ENCODE results near the gene CASKIN2.
"Not testable (repeated sequence)": the region's sequence is repeated elsewhere in the genome, so short reads cannot be mapped to it uniquely, and the experiment has no call there.

Gene CASKIN2

DNA sequence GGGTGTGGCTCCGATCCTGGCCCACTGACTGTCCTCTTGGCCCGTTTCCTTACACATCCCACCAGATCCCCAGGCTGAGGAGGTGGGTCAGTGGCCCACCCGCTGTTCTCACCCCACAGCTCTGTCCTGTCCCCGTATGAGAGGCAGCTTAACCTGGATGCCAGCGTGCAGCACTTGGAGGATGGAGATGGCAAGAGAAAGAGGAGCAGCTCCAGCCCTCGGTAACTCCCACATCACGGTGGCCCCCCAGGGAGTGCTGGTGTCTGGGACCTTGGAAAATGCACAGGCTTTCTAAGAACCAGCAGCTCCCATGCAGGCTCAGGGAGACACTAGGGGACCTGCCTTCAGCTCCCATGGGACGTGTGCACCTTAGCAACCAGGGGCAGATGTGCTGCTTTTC, 6.0 kb upstream of the CASKIN2 start:
- no peak for DNase-seq (ENCODE audit: low spot score)

DNA sequence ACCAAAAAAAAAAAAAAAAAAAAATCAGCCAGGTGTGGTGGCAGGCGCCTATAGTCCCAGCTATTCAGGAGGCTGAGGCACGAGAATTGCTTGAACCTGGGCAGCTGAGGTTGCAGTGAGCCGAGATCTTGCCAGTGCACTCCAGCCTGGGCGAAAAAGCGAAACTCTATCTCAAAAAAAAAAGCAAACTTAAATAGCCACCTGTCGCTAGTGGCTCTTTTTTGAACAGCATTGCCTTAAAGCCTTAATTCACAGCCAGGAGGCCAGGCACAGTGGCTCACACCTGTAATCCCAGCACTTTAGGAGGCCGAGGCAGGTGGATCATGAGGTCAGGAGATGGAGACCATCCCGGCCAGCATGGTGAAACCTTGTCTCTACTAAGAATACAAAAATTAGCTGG, 5.1 kb upstream of the CASKIN2 start:
- DNase-seq (ENCODE audit: low spot score): not testable (repeated sequence)

DNA sequence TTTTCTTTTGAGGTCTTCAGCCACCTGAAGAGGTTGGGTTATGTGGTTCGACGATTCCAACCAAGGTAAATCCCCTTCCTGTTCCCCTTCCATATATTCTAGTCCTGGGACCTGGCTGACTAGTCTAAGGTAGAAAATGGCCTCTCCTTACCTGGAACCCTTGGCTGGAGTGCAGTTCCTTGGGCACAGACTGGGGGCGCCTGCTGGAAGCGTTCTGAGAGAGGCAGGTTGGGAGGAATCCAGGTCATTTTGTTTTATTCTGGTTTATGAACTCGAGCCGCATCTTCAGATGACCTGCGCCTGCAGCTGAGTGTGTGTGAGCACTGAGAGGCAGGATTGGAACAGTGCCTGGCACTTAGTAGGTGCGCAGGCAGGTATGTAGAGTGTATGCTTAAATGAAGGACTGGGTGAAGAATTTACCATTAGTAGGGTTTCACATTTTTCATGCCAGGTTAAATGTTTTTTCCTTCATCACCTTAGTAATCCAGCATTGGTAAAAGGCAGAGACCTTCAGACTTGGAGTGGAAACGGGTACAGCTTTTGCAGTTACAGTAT, 3.7 kb upstream of the CASKIN2 start:
- DNase-seq (ENCODE audit: low spot score): no peak

GRCh38 chr17:75518201-75518600, 2.9 kb upstream of the CASKIN2 start:
- no peak for DNase-seq (ENCODE audit: low spot score)

DNA sequence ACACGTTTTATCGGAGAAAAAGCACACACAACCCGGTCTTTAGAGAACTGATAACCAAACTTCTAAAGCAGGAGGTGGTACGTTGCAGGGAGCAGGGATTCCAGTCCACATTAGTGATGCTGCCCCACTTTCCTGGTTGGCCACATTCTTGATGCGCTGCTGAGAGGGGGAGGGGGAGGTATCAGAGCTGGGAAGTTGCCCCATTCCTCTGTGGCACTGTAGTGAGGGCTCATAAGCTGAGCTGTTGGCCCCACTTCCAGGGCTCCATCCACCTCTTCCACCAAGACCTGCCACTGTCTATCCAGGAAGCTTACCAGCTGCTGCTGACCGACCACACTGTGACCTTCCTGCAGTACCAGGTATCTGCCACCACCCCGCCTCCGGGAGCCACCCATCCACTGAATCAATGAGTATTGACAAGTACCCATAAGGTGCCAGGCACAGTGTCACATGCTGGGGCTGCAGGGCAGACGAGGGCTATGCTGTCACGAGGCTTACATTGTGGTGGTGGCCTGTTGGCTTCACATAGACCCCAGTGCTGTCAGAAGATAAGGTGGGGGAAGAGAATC, 2.0 kb upstream of the CASKIN2 start:
- DNase-seq (ENCODE audit: low spot score): no peak

GRCh38 chr17:75516619-75517296, 1.4 kb upstream of the CASKIN2 start:
- DNase-seq (ENCODE audit: low spot score): no peak

DNA sequence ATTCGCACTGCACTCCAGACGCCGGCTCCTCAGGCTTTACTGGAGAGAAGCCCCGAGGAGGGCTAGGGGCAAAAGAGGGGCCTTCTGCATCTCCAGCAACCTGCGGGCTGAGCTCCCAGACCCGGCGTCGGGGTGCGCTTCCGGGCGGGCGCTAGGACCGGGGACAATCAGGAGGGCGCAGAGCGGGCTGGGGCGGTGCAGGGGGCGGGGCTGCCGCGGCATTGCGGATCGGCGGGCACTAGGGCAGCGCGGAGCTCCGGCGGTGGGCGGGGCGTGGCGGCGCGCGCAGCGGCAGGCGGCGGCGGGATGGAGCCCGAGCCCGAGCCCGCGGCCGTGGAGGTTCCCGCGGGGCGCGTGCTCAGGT, 900 bp upstream of the CASKIN2 start, which contains the start of gene TSEN54:
TSS of gene TSEN54 (plus strand) at position 274 of the 364 bp plus-strand sequence. CDS start at position 307, 33 bp downstream.
- peak; percentile 89 for DNase-seq (ENCODE audit: low spot score)

GRCh38 chr17:75514919-75515495, 330 bp downstream of the CASKIN2 start:
- no peak for DNase-seq (ENCODE audit: low spot score)

DNA sequence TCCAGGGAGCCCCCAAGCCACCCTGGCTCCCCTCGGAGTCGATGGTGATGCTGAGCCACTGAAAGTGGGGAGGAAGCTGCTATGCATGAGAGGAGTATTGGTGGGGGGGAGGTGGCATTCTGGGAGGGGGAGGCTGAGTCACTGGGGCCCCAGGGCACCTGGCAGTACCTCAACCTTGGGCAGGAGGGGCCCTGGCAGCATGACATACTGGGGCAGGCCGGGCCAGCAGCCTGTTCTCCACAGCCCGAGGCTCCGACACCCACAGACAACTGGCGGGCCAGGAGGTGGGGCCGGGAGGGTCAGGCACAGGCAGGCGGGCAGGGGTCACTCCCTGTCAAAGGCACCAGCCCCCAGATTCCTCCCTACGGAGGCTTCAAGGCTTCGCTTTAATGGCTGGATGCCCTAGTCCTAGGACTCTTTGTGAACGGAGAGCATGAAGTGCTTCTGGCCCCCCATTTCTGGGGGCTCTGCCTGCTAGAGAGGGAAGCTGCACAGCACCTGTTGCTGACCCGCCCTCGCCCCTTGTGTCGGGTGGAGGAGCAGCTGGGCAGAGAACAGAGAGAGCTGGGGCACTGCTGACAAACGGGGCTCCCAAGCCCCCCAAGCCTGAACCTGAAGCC, 928 bp downstream of the CASKIN2 start:
- DNase-seq (ENCODE audit: low spot score): no peak

- DNase-seq (ENCODE audit: low spot score): no peak
Observed at GRCh38 chr17:75513641-75514000, 1.7 kb downstream of the CASKIN2 start.

DNA sequence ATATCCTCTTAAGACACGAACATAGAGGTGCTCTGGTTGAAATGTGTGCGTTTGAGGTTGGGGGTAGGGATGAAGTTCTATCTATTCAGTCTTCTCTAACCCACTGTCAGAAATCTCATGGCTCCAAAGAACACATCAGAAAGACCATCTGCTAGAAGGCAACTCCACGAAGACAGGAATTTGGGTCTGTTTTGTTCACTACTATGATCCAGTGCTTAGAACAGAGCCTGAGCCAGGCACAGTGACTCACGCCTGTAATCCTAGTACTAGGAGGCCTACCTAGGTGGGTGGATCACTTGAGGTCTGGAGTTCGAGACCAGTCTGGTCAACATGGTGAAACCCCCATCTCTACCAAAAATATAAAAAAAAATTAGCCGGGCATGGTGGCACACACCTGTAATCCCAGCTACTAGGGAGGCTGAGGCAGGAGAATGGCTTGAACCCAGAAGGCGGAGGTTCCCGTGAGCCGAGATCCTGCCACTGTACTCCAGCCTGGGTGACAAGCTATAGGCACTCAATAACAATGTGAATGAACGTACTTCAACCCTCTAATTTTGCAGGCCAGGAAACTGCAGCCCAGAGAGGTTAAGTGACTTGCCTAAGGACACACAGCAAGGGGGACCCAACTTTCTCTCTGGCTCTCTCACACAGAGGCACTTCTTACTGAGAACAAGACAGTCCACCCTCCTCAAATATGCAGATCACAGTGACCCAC, 2.3 kb downstream of the CASKIN2 start:
- DNase-seq (ENCODE audit: low spot score): no peak

DNA sequence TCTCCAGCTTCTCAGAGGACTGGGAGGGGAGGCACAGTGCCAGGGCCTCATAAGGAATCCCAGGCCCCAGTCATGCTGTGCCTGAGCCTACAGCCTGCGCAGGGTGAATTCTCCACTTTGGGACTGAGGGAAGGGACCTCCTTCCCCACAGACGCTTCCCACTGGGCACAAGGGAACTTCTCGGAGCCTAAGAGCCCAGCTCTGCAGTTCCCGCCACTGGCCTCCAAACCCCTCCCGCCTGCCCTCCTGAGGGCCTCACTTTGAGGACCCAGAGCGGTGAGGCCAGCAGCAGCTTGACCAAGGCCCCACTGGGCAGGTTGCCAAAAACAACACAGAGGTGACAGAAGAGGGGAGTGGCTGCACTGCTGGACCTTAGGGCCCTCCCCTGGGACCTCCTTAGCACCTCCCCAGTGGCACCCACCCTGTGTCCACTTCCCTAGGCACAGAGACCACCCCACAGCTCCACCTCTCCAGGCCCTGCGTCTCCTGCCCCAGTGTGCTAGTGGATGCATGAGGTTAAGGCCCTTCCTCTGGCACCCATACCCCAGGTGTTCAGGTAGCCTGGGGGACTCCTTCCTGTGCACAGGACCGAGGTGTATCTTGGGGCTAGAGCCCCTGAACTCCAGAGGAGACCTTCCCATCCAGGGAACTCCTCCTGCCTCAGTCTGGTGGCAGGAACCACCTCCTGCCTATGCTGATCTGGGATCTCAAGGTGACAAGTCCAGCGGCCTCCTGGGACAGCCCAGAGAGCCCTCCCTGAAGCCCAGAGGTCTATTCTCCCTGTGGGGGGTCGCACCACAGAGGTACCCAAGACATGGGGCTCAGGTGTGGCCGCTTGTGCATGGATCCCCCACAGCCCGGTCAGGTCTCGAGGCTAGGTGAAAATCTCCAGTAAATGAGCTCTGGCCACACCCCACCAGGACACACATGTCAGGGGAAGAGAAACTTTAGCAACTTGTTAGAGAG, 3.4 kb downstream of the CASKIN2 start:
- DNase-seq (ENCODE audit: low spot score): no peak

DNA sequence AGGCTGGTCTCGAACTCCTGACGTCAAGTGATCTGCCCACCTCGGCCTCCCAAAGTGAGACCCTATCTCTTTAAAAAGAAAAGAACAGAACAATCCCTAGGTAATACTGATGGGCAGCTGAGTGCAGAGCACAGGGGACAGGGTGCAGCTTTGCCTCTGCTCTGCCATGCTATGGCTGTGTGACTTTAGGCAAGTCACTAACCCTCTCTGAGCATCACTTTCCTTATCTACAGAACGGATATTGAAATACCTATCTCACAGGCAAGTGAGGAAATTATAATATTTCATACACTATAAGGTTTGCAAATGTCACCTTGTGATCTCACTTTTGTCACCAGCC, 4.1 kb downstream of the CASKIN2 start:
- DNase-seq (ENCODE audit: low spot score): no peak

GRCh38 chr17:75509528-75510258, 5.6 kb downstream of the CASKIN2 start:
- no peak for DNase-seq (ENCODE audit: low spot score)

DNA sequence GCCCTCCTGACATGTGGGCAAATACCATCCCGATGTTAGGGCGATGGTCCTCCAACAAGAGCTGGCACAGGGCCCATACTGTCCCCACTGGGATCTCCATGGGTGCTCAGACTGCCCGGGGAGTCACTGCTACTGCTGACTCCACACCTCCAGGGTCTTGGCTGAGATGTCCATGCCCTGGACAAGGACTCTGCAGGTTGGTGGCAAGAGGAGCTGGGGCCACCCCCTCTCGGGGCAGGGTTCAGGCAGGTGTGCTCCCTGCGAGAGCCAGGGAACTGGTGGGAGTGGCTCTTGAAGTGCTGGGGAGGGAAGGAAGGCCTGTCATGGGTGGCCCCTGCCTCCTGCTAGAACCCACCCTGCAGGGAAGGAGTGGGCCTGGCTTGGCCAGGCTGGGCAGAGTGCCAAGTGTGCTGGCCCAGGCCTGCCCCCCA, 6.4 kb downstream of the CASKIN2 start:
- DNase-seq (ENCODE audit: low spot score): no peak

GRCh38 chr17:75507733-75508719, 7.3 kb downstream of the CASKIN2 start:
- no peak for DNase-seq (ENCODE audit: low spot score)

GRCh38 chr17:75506888-75507287, 8.4 kb downstream of the CASKIN2 start:
- no peak for DNase-seq (ENCODE audit: low spot score)

DNA sequence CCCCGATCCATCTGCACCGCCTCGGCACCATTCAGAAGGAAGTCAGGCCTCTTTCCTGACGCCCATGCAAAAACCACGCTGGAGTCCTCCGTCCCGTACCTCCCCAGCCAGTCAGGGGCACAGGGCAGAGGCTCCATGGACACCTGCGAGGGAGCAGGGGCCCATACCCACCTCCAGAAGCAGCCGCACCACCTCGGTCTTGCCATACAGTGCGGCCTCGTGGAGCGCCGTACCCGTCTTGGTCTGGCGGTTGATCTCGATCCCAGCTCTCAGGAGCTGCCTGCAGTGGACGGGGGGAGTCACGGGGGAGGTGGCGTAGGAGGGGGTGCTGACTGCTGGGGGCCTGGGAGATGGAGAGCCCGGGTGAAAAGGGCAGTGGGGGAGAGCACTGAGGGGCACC, 9.2 kb downstream of the CASKIN2 start:
- DNase-seq (ENCODE audit: low spot score): no peak

GRCh38 chr17:75505640-75506039, 9.7 kb downstream of the CASKIN2 start:
- no peak for DNase-seq (ENCODE audit: low spot score)

DNA sequence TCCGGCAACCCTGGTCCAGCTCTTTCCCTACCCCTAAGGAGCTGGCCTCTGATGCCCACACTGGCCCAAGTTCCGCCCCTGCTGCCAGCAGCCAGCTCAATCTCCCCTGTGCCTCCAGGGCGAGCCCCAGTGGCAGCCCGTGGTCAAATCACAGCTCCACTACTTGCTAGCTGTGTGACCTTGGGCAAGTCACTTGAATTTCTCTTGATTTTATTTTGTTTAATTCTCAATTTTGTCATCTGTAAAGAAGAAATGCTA, 10.3 kb downstream of the CASKIN2 start:
- DNase-seq (ENCODE audit: low spot score): no peak
